HG03097 (cell line): ENCODE results near the gene ABLIM1.

Experiments used
- ATAC-seq: cut with Tn5 transposase; IDR thresholded peaks from one replicate; pipeline ENCODE4 v1.9.1; 2021; ENCODE audit not compliant: unreplicated experiment, low FRiP score

ABLIM1 gene

DNA sequence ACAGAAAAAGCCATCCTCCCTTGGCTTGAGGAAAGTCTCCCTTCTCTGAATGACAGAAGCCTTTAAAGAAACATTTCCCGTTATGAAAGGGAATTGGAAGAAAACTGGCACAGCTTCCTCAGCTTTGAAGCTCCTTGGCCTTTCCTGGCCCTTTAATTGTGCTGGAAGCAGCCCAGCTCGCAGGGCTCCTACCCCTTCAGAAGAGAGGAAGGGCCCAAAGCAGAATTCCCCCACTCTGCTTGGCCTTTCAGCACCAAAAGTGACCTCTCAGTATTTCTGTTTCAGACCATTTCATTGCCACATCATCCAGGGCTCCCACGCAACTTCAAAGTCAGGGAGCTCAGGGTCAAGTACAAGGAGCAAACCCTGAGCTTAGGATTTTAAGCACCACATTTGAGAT lies 258.0 kb downstream of the ABLIM1 start:
- ATAC-seq: no peak

- no peak for ATAC-seq
These were observed 258.5 kb downstream of the ABLIM1 start for GRCh38 chr10:114399576-114399975.

- ATAC-seq: no peak
These were observed 259.3 kb downstream of the ABLIM1 start for GRCh38 chr10:114398587-114399331.

DNA sequence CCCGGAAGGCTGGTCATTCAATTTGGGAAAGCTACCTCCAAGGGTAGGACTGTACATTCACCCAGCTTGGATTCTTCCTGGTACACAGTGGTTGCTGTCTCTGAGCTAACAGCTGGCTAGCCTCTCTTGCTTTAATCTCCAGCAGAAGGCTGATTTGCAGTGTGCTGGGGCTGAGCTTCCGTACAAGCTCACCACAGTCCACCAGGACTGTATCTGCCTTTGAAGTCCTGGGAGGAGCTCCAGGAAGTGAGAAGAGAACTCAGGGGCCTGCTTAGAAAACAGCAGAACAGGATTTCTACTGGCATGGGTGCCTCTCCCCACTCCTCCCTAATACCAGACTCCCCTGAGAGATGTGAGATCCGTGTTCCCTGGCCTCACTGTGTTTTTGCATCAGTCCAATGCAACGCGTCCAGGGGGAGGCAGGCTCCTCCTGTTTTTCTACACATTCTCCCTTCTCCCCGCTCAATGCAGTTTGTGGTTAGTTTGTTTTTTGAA lies 260.4 kb downstream of the ABLIM1 start:
- no peak for ATAC-seq

DNA sequence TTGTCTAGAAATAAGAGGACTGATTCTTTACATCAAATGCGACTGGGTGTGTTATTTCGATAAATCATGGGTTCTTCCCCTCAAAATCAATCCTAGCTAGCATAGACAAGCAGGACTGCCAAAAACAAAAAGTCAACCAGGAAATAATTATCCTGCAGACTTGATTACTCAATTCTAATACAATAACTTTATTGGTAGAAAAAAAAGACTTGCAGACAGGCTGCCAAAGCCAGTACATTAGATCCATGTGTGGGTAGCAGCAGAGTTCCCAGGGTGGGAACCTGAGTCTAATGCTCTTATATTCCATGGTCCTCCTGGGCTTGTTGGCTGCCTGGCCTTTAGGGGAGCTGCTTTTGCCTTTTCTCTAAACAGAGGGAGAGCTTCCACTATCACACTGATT lies 261.6 kb downstream of the ABLIM1 start:
- no peak for ATAC-seq

DNA sequence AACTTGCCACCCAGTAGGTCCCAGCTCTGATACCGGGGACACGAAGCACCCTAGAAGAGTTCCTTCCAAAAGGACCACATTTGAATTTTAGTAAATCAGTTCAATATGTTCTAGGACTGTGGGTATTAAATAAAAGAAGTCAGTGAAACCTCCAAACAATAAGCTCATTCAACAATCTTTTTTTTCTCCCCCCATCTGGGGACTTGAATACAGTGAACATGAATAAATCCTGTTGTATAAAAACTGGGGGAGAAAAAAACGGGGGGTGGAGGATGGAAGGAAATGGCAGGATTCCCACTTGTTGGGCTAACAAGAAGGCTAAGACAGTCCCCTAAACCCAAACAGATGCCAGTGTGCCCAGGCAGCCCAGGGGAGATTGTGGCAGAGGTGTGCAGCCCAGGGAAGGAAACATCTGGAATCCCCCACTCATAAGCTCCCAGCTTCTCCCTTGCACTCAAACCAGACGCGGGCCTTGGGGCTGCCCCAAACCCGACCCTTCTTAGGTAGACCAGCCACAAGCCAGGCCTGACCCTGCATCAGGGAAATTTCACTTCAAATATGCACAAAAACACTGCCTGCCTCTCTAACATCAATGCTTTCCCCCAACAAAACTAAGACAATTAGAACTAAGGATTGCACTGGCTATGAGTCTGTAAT lies 262.6 kb downstream of the ABLIM1 start:
- no peak for ATAC-seq

DNA sequence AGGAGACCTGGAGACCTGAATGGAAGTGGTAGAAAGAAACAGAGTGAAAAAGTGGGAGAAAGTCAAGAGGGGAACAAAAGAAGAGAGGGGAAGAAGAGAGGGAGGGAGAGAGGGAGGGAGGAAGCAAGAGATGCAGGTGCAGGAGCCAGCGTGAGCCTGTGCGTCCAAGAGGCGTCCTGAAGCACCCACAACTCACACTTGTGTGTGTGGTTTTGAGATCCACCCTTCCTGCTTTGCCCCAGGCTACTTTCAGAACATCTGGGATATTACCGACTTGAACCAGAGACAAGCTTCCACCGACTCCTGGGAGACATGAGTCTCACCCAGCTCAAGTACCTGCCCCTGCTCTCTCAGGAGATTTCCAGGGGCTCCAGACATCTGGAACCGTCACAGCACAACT lies 263.5 kb downstream of the ABLIM1 start:
- ATAC-seq: no peak

DNA sequence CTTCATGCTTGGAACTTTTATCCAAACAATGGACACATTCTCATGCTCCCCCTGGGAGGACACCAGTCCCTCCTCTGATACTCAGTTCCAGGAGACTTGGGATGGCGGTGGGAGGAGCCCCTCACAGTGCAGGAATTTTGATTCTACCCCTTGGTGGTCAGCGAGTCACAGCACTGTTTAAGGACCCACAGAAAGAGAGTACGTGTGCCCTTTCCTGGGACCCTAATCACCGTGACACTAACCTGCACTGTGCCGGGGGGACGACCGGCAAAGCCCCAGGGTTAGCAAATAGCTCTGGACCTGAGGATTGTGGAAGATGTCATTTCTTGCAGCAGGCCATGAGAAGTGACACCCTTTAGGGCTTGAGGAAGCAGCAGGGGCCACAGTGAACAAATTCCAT lies 264.2 kb downstream of the ABLIM1 start:
- no peak for ATAC-seq

DNA sequence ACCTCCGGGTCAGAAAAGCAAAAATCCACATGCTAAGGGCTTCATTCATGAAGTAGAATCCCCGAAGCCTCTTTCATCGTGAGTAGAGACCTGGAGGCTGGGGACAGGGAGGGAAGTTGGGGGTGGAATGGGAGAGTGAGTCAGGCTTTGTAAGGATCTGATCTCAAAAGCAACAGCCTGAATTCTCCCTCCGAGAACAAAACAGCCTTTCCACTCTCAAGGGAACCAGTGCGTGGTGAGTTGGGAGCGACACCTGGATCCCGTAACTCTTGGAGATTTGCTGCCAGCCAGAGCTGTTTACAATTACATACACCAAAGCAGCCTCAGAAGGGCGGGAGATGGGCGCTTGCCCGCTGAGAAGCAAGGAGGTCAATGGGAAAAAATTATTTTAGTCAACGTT lies 264.6 kb downstream of the ABLIM1 start:
- ATAC-seq: no peak

DNA sequence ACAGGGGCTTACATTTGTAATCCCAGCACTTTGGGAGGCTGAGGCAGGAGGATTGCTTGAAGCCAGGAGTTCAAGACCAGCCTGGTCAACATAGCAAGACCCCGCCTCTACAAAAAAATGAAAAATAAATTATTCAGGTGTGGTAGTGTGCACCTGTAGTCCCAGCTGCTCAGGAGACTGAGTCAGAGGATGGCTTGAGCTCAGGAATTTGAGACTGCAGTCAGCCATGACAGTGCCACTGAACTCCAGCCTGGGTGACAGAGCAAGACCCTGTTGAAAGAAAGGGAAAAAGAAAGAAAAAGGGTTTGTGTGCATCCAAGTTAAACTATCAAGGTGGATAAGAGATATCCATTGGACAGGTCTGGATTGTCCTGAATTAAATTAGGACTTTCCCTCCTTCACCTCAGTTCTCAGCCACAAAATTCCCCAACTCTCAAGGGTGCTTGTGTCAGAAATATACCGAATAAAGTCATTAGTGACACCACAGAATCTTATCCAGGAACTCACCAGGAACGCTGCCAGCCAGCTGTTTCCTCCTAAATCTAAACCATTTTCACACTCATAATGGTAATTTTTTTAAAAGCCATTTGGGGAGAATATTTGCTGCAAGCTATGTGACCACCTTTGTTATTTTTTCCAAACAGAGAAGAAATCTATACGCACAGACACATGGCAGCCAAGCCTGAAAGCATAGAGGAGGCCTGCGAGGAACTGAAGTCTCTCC lies 265.8 kb downstream of the ABLIM1 start:
- no peak for ATAC-seq

DNA sequence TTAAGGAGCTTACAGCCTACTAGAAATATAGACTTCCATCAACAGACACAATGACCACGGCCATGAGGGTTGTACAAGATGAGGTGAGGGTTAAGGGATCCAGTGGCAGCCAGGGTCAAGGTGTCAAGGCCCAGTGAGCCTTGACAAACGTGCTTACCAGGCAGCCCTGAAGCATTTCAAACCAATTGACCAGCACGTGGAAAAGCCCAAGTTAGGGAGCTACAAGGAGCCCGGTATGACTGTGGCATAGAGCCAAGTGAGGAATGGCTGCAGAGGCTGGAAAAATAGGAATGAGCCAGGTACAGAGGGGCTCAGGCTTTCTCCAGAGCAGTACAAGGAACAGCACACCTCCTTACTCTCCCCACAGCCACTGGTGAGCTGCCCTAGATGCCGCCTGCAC lies 266.5 kb downstream of the ABLIM1 start:
- ATAC-seq: no peak

DNA sequence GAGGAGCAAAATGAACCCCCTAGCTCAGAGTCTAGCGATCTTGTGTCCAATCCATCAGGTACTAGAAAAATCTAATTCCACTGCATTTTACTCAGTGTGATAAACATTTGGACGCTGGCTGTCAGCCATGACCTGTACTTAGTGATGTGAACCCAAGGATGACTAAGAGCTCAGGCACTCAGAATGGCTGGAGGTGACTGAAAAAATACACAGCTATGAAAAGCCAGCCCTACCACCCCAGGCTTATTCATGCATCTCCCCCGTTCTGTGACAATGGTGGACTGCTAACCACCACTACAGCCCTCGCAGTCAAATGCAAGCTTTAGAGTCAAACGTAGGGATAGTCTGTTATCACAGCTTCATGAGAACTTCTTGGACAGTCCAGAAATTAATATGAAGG lies 268.6 kb downstream of the ABLIM1 start:
- no peak for ATAC-seq

DNA sequence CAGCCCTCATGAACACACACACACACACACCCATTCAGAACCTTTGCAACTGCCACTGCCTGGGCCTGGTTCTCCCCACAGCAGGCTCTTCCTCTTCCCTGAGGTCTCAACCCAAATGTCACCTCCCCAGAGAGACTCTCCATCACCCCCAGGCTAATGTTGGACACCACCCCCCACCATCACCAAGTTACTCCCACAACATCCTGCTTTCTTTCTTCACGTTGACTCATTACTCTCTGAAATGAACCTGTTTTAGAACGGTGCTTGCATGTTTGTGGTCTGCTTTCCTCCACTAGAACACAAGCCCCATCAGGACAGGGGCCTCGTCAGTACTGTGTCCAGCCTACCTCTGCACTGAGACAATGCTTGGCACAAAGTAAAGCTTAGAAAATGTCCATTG lies 269.8 kb downstream of the ABLIM1 start:
- ATAC-seq: no peak

GRCh38 chr10:114387784-114388183 lies 270.3 kb downstream of the ABLIM1 start:
- no peak for ATAC-seq

DNA sequence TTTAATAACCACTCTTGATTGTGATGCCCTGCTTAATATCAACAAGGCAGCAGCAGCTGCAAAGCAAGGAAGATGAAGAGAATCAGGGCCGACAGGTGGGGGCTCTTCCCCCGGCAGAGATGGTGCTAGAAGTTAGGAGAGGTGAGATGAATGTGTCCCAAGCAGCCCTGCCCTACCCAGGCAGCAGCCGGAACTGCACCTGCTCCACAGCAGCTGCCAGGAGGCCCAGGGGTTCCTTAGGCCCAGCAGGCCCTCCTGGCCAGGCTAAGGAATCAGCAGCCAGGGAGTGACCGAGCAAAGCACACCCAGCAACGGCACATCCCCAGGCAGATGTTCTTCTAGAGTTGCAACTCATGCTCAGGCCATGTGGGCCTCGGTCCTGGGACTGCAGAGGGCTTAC lies 271.6 kb downstream of the ABLIM1 start:
- no peak for ATAC-seq

- no peak for ATAC-seq
These were observed 272.5 kb downstream of the ABLIM1 start for GRCh38 chr10:114385557-114385956.

GRCh38 chr10:114384601-114385000 lies 273.5 kb downstream of the ABLIM1 start:
- no peak for ATAC-seq

- ATAC-seq: no peak
These were observed 273.9 kb downstream of the ABLIM1 start for GRCh38 chr10:114384181-114384580.
